Measurements from ENCODE around the gene FRMPD1.

GRCh38 chr9:37608250-37608649, 42.5 kb upstream of the FRMPD1 start:
- no peak for TF ChIP-seq CTCF (IDR thresholded peaks at IDR 0.05)
- no peak for TF ChIP-seq POLR2A (IDR thresholded peaks at IDR 0.05)
